ENCODE measurements around the gene UQCRC2.
A peak's percentile ranks its signal among the peaks of the same experiment; 100 is the strongest.
"Not testable (repeated sequence)": the region's sequence is repeated elsewhere in the genome, so short reads cannot be mapped to it uniquely, and the experiment has no call there.

Gene UQCRC2

DNA sequence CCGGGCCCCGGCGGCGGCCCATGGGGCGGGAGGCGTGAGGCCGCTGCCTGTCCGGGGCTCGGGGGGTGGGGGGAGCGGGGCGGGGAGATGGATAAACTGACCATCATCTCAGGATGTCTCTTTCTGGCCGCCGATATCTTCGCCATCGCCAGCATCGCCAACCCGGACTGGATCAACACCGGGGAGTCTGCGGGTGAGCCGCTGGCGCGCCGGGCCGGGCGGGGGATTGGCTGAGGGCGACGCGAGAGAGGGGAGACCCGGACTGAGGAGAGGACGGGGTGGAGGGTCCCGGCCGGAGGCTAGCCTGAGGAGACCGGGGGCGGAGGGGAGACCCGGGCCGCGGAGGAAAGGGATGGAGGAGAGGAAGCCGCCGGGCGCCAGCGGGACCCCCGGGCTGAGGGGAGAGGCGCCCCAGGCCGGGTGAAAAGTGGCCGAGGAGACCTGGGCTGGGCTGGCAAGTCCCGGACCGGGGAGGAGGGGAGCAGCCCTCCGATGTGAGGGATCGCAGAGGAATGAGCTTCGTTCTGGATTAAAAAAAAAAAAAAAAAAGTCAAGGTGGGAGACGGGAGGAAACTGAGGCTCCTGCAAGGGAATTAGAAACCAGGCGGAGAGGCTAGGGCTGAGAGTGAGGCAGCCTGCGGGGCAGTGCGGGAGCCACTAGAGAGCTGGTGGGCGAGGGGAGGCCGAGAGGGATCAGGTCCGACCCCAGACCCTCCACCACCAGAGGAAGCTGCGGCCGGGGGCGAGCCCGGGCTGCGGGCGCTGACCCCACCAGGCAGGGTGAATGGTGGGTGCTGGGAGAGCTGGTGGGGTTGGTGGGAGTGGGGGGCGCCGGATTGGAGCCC, 55.3 kb downstream of the UQCRC2 start:
- Mint-ChIP-seq H3K27me3 (ENCODE audit: low read depth) (peaks cover 7% of the 10 kb centered on the region), H3K36me3 (ENCODE audit: low read depth) (peaks cover 10% of the 10 kb centered on the region), H3K4me3 (peak overlapping the region; percentile 87), H3K9me3 (no peaks in the 10 kb centered on the region), H3K27ac (peak overlapping the region; percentile 58), H3K4me1 (ENCODE audit: low read depth) (peaks cover 27% of the 10 kb centered on the region)

- no peaks in the 10 kb centered on the region for H3K9me3 Mint-ChIP-seq
- H3K27ac Mint-ChIP-seq = no peak overlapping the region
- peaks cover 9% of the 10 kb centered on the region for H3K36me3 Mint-ChIP-seq (ENCODE audit: low read depth)
- peaks cover 3% of the 10 kb centered on the region for H3K27me3 Mint-ChIP-seq (ENCODE audit: low read depth)
- no peak overlapping the region for H3K4me3 Mint-ChIP-seq
- peaks cover 33% of the 10 kb centered on the region for H3K4me1 Mint-ChIP-seq (ENCODE audit: low read depth)
Observed at GRCh38 chr16:22010902-22011301, 57.7 kb downstream of the UQCRC2 start.

DNA sequence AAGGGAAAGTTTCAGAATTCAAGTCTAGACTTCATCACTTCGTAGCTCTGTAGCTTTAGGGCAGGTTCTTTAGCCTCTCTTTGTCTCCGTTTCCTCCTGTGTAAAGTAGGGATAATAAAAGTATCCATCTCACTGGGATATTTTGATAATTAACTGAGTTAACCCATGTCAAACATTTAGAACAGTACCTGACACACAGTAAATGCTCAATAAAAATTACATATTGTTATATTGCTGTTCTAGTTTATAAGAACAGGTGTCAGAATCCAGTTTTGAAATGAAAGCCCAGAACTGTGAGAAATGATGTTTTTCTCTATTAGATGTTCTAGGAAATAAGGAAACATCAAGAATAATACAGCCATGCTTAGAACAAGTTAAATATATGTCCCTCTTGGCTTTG, 59.1 kb downstream of the UQCRC2 start:
- H3K4me1 Mint-ChIP-seq (ENCODE audit: low read depth) = peaks cover 29% of the 10 kb centered on the region
- peaks cover 5% of the 10 kb centered on the region for H3K36me3 Mint-ChIP-seq (ENCODE audit: low read depth)
- no peaks in the 10 kb centered on the region for H3K27me3 Mint-ChIP-seq (ENCODE audit: low read depth)
- no peaks in the 10 kb centered on the region for H3K9me3 Mint-ChIP-seq
- H3K27ac Mint-ChIP-seq = no peak overlapping the region
- H3K4me3 Mint-ChIP-seq = no peak overlapping the region

DNA sequence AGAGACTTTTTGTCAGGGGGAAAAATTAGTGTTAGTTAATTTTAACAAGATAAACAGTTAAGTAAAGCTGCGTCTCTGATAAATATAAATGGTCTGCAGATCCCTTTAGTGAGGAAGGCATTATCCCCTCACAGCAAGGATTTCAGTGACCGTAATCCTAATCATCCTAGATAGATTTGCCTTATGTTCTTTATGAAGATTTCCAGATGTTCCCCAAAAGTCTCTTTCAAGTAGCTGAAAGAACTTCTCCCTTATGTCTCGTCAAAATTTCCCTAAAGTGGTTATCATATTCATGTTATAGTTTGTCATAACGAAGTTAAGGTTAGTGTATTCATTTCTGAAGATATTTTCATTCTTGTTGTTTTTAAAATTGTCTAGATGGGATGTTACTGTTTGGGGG, 60.3 kb downstream of the UQCRC2 start:
- H3K9me3 Mint-ChIP-seq = no peaks in the 10 kb centered on the region
- peaks cover 27% of the 10 kb centered on the region for H3K4me1 Mint-ChIP-seq (ENCODE audit: low read depth)
- H3K27me3 Mint-ChIP-seq (ENCODE audit: low read depth) = no peaks in the 10 kb centered on the region
- H3K27ac Mint-ChIP-seq = no peak overlapping the region
- H3K36me3 Mint-ChIP-seq (ENCODE audit: low read depth) = peaks cover 5% of the 10 kb centered on the region
- no peak overlapping the region for H3K4me3 Mint-ChIP-seq

DNA sequence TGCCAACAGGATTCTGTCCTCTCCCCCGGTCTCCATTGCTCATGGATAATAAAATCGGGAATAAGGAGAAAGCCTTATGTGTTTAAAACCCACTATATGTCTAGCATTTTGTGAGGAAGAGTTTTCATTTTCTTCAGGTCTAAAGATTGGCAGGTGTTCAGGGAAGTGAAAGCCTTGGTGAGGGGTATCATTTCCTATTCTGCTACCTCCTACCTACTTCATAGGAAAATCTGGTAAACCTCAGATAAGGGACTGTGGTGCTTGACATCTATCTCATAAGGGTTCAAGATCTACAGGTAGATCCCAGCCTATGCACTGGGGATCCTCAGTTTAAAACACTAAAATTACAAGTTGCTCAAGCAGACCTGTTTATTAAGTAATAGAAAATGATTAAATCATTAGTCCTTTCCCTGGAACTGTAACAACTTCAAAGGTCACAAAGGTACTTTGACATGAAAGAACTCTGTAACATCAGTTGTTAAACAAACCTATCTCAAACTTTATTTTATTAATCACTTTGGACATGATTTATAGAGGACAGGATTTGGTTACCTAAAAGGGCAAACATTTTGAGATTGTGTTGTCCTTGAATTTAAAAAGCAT, 61.2 kb downstream of the UQCRC2 start:
- Mint-ChIP-seq H3K36me3 (ENCODE audit: low read depth) (peaks cover 5% of the 10 kb centered on the region), H3K27me3 (ENCODE audit: low read depth) (no peaks in the 10 kb centered on the region), H3K4me1 (ENCODE audit: low read depth) (peaks cover 32% of the 10 kb centered on the region), H3K9me3 (no peaks in the 10 kb centered on the region), H3K4me3 (no peak overlapping the region), H3K27ac (no peak overlapping the region)

- Mint-ChIP-seq H3K36me3 (ENCODE audit: low read depth) (no peaks in the 10 kb centered on the region), H3K27me3 (ENCODE audit: low read depth) (no peaks in the 10 kb centered on the region), H3K27ac (no peak overlapping the region), H3K9me3 (no peaks in the 10 kb centered on the region), H3K4me1 (ENCODE audit: low read depth) (peaks cover 23% of the 10 kb centered on the region), H3K4me3 (no peak overlapping the region)
Observed at GRCh38 chr16:22016927-22017326, 63.8 kb downstream of the UQCRC2 start.

DNA sequence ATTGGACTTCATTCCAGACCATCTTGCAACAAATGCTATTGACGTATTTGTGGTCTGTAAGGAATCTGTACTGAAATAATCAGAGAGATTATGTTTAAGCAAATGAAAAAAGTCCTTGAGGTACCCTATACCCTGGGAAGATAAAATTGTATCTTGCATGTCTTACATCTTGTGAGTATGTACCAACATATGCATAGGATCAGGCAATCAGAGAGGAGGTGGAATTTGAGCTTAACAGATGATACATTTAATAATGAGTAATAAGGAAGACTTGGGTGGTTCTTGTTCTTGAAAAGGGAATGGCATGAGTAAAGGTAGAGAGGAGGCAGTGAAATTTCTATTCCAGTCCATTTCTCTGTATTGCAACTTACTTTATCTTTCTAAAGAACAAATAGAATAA, 65.4 kb downstream of the UQCRC2 start:
- no peak overlapping the region for H3K27ac Mint-ChIP-seq
- peaks cover 18% of the 10 kb centered on the region for H3K4me1 Mint-ChIP-seq (ENCODE audit: low read depth)
- H3K9me3 Mint-ChIP-seq = no peaks in the 10 kb centered on the region
- no peaks in the 10 kb centered on the region for H3K27me3 Mint-ChIP-seq (ENCODE audit: low read depth)
- no peaks in the 10 kb centered on the region for H3K36me3 Mint-ChIP-seq (ENCODE audit: low read depth)
- no peak overlapping the region for H3K4me3 Mint-ChIP-seq

GRCh38 chr16:22022151-22022550, 69.0 kb downstream of the UQCRC2 start:
- H3K4me1 Mint-ChIP-seq (ENCODE audit: low read depth) = peaks cover 11% of the 10 kb centered on the region
- no peaks in the 10 kb centered on the region for H3K36me3 Mint-ChIP-seq (ENCODE audit: low read depth)
- H3K27ac Mint-ChIP-seq = no peak overlapping the region
- H3K27me3 Mint-ChIP-seq (ENCODE audit: low read depth) = no peaks in the 10 kb centered on the region
- no peak overlapping the region for H3K4me3 Mint-ChIP-seq
- no peaks in the 10 kb centered on the region for H3K9me3 Mint-ChIP-seq

GRCh38 chr16:22023505-22023904, 70.3 kb downstream of the UQCRC2 start:
- Mint-ChIP-seq H3K27ac (no peak overlapping the region), H3K27me3 (ENCODE audit: low read depth) (no peaks in the 10 kb centered on the region), H3K9me3 (no peaks in the 10 kb centered on the region), H3K4me1 (ENCODE audit: low read depth) (peaks cover 12% of the 10 kb centered on the region), H3K36me3 (ENCODE audit: low read depth) (no peaks in the 10 kb centered on the region), H3K4me3 (no peak overlapping the region)

DNA sequence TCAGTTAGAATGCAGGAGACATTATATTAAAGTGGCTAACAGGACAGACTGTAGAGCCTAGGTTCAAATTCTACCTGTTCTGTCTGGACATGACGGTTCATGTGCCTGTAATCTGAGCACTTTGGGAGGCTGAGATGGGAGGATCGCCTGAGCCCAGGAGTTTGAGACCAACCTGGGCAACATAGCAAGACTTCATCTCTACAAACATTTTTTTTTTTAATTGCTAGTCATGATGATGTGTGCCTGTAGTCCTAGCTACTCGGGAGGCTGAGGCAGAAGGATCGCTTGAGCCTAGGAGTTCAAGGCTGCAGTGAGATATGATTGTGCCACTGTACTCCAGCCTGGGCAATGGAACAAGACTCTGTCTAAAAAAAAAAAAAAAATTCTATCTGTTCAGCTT, 71.6 kb downstream of the UQCRC2 start:
- not testable (repeated sequence) for H3K4me1 Mint-ChIP-seq (ENCODE audit: low read depth); H3K36me3 Mint-ChIP-seq (ENCODE audit: low read depth); H3K4me3 Mint-ChIP-seq; H3K9me3 Mint-ChIP-seq; H3K27ac Mint-ChIP-seq; H3K27me3 Mint-ChIP-seq (ENCODE audit: low read depth)

DNA sequence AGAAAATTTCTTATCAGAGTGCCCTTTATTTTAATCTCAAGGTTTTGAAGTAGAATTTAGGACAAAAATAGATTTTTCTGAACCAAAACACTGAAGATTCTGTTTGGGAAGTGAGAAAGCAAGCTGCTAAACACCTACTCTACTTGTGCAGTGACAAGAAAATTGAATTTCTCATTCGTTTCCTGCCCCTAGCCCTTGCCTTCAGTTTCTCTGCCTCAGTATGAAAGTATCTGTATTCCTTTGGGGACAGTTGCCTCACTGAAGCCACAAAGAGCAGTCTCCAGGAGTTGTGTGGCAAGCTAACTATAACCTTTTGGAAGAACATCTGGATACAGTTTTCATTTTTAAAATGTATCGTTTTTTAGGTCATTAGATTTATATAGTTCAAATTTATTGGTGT, 74.5 kb downstream of the UQCRC2 start:
- H3K4me1 Mint-ChIP-seq (ENCODE audit: low read depth) = peaks cover 18% of the 10 kb centered on the region
- H3K27me3 Mint-ChIP-seq (ENCODE audit: low read depth) = no peaks in the 10 kb centered on the region
- H3K9me3 Mint-ChIP-seq = peaks cover 12% of the 10 kb centered on the region
- peaks cover 18% of the 10 kb centered on the region for H3K36me3 Mint-ChIP-seq (ENCODE audit: low read depth)
- no peak overlapping the region for H3K27ac Mint-ChIP-seq
- H3K4me3 Mint-ChIP-seq = no peak overlapping the region

- Mint-ChIP-seq H3K4me3 (no peak overlapping the region), H3K9me3 (peaks cover 12% of the 10 kb centered on the region), H3K27ac (no peak overlapping the region), H3K27me3 (ENCODE audit: low read depth) (no peaks in the 10 kb centered on the region), H3K4me1 (ENCODE audit: low read depth) (peaks cover 24% of the 10 kb centered on the region), H3K36me3 (ENCODE audit: low read depth) (peaks cover 23% of the 10 kb centered on the region)
Observed at GRCh38 chr16:22029632-22030031, 76.5 kb downstream of the UQCRC2 start.

DNA sequence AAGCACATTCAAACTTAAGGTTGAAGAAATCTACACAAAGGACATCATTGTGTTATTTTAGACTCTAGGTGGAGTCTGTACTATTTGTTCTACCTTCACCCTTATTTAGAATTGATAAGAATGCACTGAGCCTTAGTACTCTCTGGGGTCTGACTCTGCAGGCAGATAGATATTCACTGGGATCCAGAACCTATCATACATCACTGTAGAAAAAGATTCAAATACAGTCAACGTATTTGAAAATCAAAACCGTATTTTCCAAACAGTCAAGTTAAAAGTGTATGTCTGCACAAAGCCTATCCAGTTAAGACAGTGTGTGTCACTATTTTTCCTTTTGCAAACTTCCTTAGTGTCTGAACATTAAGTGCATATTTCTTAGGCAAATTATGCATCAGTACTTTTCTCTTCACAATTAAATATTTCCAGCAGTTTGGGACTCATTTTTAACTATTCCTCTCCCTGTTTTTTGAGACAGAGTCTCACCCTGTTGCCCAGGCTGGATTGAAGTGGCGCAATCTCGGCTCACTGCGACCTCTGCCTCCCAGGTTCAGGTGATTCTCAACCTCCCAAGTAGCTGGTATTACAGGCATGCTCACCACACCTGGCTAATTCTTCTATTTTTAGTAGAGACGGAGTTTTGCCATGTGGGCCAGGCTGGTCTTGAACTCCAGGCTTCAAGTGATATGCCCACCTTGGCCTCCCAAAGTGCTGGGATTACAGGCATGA, 77.1 kb downstream of the UQCRC2 start:
- no peak overlapping the region for H3K27ac Mint-ChIP-seq
- no peak overlapping the region for H3K4me3 Mint-ChIP-seq
- peaks cover 28% of the 10 kb centered on the region for H3K4me1 Mint-ChIP-seq (ENCODE audit: low read depth)
- H3K27me3 Mint-ChIP-seq (ENCODE audit: low read depth) = no peaks in the 10 kb centered on the region
- peaks cover 12% of the 10 kb centered on the region for H3K9me3 Mint-ChIP-seq
- peaks cover 23% of the 10 kb centered on the region for H3K36me3 Mint-ChIP-seq (ENCODE audit: low read depth)

DNA sequence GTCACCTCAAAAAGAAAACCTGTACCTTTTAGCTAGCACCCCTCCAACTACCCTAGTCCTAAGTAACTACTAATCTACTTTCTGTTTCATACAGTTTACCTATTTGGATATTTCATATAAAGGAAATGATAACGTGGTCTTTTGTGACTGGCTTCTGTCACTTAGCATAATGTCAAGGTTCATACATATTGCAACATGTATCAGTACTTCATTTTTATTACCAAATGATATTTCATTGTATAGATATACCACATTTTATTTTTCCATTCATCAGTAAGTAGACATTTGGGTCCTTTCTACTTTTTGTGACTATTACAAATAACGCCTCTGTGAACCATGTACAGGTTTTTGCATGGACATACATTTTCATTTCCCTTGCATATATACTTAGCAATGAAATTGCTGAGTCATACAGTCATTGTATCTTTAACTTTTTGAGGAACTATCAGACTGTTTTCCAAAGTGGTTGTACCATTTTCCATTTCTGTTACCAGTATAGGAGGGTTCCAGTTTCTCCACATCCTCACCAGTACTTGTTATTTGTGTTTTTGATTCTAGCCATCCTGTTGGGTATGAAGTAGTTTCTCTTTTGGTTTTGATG, 78.4 kb downstream of the UQCRC2 start:
- Mint-ChIP-seq H3K36me3 (ENCODE audit: low read depth) (peaks cover 23% of the 10 kb centered on the region), H3K4me3 (no peak overlapping the region), H3K4me1 (ENCODE audit: low read depth) (peaks cover 32% of the 10 kb centered on the region), H3K9me3 (peaks cover 12% of the 10 kb centered on the region), H3K27ac (no peak overlapping the region), H3K27me3 (ENCODE audit: low read depth) (no peaks in the 10 kb centered on the region)

Measured in T-helper 1 cell treated with Interleukin-12 subunit alpha and Interleukin-12 subunit beta and Interleukin-4 antibody, amounts not matched to agents 30 μg/mL and 1 μg/mL, for 36 hours (primary cell).